WTC11 (cell line): ENCODE data around the gene CD19. TPM values are rescaled to one million over a fixed set of nuclear protein-coding genes. Genes with fewer than 3 reads are reported as not detected.
A peak's percentile ranks its signal among the peaks of the same experiment; 100 is the strongest.

Experiments used
- ATAC-seq: fragments of 200-7000 bp; cut with Tn5 transposase; 2 replicates; pipeline ENCODE4 v1.10.0; 2021; ENCODE audit warnings: mild to moderate bottlenecking, moderate library complexity
- CTCF ChIA-PET: fragments of 300-600 bp; sonication (Branson Sonifier 250); formaldehyde crosslinking; loops from one replicate; lab custom pipeline; 2021; ENCODE audit warnings: antibody characterized with exemption; lab: Charles Lee
- POLR2A ChIA-PET: fragments of 350-600 bp; sonication (Branson Sonifier 250); formaldehyde crosslinking; loops from one replicate; lab custom pipeline; 2021; ENCODE audit warnings: antibody characterized with exemption; lab: Charles Lee
- DNase-seq: peaks from one replicate; pipeline ENCODE4 v3.0.0; 2021; ENCODE audit warnings: low spot score
- H3K27ac Mint-ChIP-seq: 2 replicates; pipeline ENCODE4 v1.8.0; 2021; ENCODE audit warnings: mixed read lengths
- H3K27me3 Mint-ChIP-seq: 2 replicates; pipeline ENCODE4 v1.8.0; 2021; ENCODE audit warnings: low read depth, mild to moderate bottlenecking, moderate library complexity, mixed read lengths
- H3K36me3 Mint-ChIP-seq: 2 replicates; pipeline ENCODE4 v1.8.0; 2021; ENCODE audit warnings: mixed read lengths
- H3K4me1 Mint-ChIP-seq: 2 replicates; pipeline ENCODE4 v1.8.0; 2022; ENCODE audit warnings: mixed read lengths
- H3K4me3 Mint-ChIP-seq: 2 replicates; pipeline ENCODE4 v1.8.0; 2021; ENCODE audit warnings: mild to moderate bottlenecking, moderate library complexity, mixed read lengths
- H3K9me3 Mint-ChIP-seq: 2 replicates; pipeline ENCODE4 v1.8.0; 2021; ENCODE audit warnings: mixed read lengths
- AR ChIP-seq: fragments of 250-450 bp; sonication (Bioruptor Pico); IDR thresholded peaks from 2 replicates; pipeline ENCODE4 v1.9.0; 2021; ENCODE audit warnings: mild to moderate bottlenecking
- ATF6 ChIP-seq: sonication (generic); formaldehyde crosslinking; IDR thresholded peaks from 2 replicates; pipeline ENCODE4 v1.8.1; 2023; ENCODE audit warnings: mild to moderate bottlenecking, missing genetic modification reagents
- CDX4 ChIP-seq: fragments of 250-450 bp; sonication (Bioruptor Pico); IDR thresholded peaks from 2 replicates; pipeline ENCODE4 v1.9.0; 2021; ENCODE audit warnings: moderate library complexity, mild to moderate bottlenecking, inconsistent platforms, borderline replicate concordance
- CTCF ChIP-seq: fragments of 200-600 bp; IDR thresholded peaks from 2 replicates; pipeline ENCODE4 v1.8.0; 2022; ENCODE audit warnings: antibody characterized with exemption
- E2F1 ChIP-seq: sonication (generic); formaldehyde crosslinking; IDR thresholded peaks from 2 replicates; pipeline ENCODE4 v1.8.0; 2022; ENCODE audit warnings: mild to moderate bottlenecking, missing genetic modification reagents
- EMX1 ChIP-seq: fragments of 250-450 bp; sonication (Bioruptor Pico); IDR thresholded peaks from 2 replicates; pipeline ENCODE4 v1.8.0; 2021; ENCODE audit warnings: mild to moderate bottlenecking
- HMGXB4 ChIP-seq: sonication (generic); formaldehyde crosslinking; IDR thresholded peaks from 2 replicates; pipeline ENCODE4 v1.8.1; 2023; ENCODE audit warnings: mild to moderate bottlenecking, moderate library complexity, missing genetic modification reagents
- NR2C2 ChIP-seq: sonication (generic); formaldehyde crosslinking; IDR thresholded peaks from 2 replicates; pipeline ENCODE4 v1.8.0; 2022; ENCODE audit warnings: mild to moderate bottlenecking, missing genetic modification reagents
- SMAD4 ChIP-seq: sonication (generic); formaldehyde crosslinking; IDR thresholded peaks from 2 replicates; pipeline ENCODE4 v1.8.0; 2022; ENCODE audit warnings: mild to moderate bottlenecking, missing genetic modification reagents
- TEAD4 ChIP-seq: sonication (generic); formaldehyde crosslinking; IDR thresholded peaks from 2 replicates; pipeline ENCODE4 v1.8.0; 2022; ENCODE audit warnings: mild to moderate bottlenecking, missing genetic modification reagents
- USF1 ChIP-seq: sonication (generic); formaldehyde crosslinking; IDR thresholded peaks from 2 replicates; pipeline ENCODE4 v1.8.0; 2022; ENCODE audit warnings: mild to moderate bottlenecking, missing genetic modification reagents
- ZBTB43 ChIP-seq: sonication (generic); formaldehyde crosslinking; IDR thresholded peaks from 2 replicates; pipeline ENCODE4 v1.8.1; 2023; ENCODE audit warnings: mild to moderate bottlenecking, missing genetic modification reagents
- ZNF281 ChIP-seq: sonication (generic); formaldehyde crosslinking; IDR thresholded peaks from 2 replicates; pipeline ENCODE4 v1.8.0; 2023; ENCODE audit warnings: mild to moderate bottlenecking, missing genetic modification reagents
- ZNF317 ChIP-seq: sonication (generic); formaldehyde crosslinking; IDR thresholded peaks from 2 replicates; pipeline ENCODE4 v1.8.1; 2023; ENCODE audit warnings: low read depth, mild to moderate bottlenecking, moderate library complexity, missing genetic modification reagents, borderline replicate concordance
- total RNA-seq: library from RNA; stranded (reverse); gene quantifications from 3 replicates; pipeline ENCODE4 v1.2.3, GENCODE V29; 2021

Gene CD19
- total RNA-seq, 1 experiment from 2014 or later = 0.90 TPM

GRCh38 chr16:28980929-28981328 is 49.2 kb downstream of the CD19 start (continued):
- TF ChIP-seq ZNF281 (CRISPR knock-in tag) = no peak
- TF ChIP-seq AR (CRISPR knock-in tag) = no peak
- TF ChIP-seq SMAD4 (CRISPR knock-in tag) = no peak
- TF ChIP-seq ATF6 (CRISPR knock-in tag) = no peak

- TF ChIP-seq CTCF = peak; percentile 99
- no peak for TF ChIP-seq ZNF317 (CRISPR knock-in tag)
- Mint-ChIP-seq H3K4me3 (no peak overlapping the region), H3K36me3 (peaks cover 24% of the 10 kb centered on the region), H3K27ac (no peak overlapping the region), H3K9me3 (peaks cover 4% of the 10 kb centered on the region; the same call in 1 of the 2 replicates), H3K27me3 (no peaks in the 10 kb centered on the region), H3K4me1 (no peaks in the 10 kb centered on the region)
- DNase-seq (peak; percentile 80), ATAC-seq (peak; percentile 67)
- ChIA-PET POLR2A (no interaction called here), CTCF (interaction anchor here (0.6 to 1.5 kb wide), 8 partner anchors 13 to 122 kb away, joined by 3 to 5 read pairs (median 4); partner anchors contain the start of gene NFATC2IP)
Measured at GRCh38 chr16:28981517-28981916, 49.7 kb downstream of the CD19 start.

GRCh38 chr16:28982418-28982817 is 50.6 kb downstream of the CD19 start:
- H3K9me3 Mint-ChIP-seq = peaks cover 9% of the 10 kb centered on the region
- no peaks in the 10 kb centered on the region for H3K4me1 Mint-ChIP-seq
- ChIA-PET CTCF (interaction anchor here (0.6 kb wide), 1 partner anchor 9 kb away, joined by 3 read pairs; no protein-coding TSS in a partner anchor), POLR2A (no interaction called here)
- no peak for DNase-seq
- no peak for ATAC-seq
- H3K27me3 Mint-ChIP-seq = no peaks in the 10 kb centered on the region
- no peak overlapping the region for H3K4me3 Mint-ChIP-seq
- peaks cover 29% of the 10 kb centered on the region for H3K36me3 Mint-ChIP-seq
- no peak overlapping the region for H3K27ac Mint-ChIP-seq
- no peak for TF ChIP-seq ATF6 (CRISPR knock-in tag)
- no peak for TF ChIP-seq E2F1 (CRISPR knock-in tag)
- TF ChIP-seq ZBTB43 = no peak
- TF ChIP-seq TEAD4 = no peak
- no peak for TF ChIP-seq EMX1 (CRISPR knock-in tag)
- no peak for TF ChIP-seq NR2C2 (CRISPR knock-in tag)
- TF ChIP-seq HMGXB4 = no peak
- no peak for TF ChIP-seq USF1
- no peak for TF ChIP-seq CDX4 (CRISPR knock-in tag)
